ENCODE results near the gene PARVA.

The PARVA gene

DNA sequence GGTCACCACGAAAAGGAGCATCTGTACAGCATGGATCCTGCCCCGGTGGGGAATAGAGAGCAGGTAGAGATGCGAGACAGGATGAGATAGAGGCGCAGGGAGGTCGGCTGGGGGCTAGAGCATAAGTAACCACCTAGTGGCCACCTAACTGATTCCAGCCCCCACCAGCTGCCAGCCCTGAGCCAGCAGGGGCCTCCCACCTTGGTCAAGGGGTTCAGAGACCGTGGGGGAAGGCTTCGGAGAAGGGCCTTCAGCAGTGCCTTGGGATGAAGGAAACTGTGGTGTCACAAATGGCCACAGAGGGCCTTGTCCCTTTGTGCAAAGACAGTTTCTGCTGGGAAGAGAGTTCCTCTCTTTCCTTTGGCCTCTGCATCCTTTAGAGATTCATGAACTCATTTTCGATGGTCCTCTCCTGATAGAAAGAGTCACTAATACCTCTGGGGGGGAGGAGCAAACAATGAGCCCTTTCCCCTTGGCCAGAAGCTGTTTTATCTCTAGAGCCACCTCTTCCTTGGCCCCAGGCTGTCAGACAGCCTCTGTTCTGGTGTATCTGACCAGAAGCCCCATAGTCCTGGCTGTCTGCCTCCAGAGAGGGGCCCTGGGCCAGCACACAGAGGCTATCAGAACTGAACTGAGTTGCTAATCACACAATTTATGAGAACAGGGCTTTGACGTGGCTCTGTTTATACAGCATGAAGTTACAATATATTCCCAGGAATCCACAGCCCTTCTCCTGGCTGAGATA, 146.0 kb downstream of the PARVA start:
- H3K4me1 ChIP-seq (ENCODE audit: control insufficient read depth, low read length): no peaks in the 10 kb centered on the region
- no peak overlapping the region for H3K4me3 ChIP-seq (ENCODE audit: low read length)
- no peaks in the 10 kb centered on the region for H3F3A ChIP-seq (ENCODE audit: control insufficient read depth, insufficient read depth)
- H3K9me3 ChIP-seq (ENCODE audit: control insufficient read depth, insufficient read depth, low read length): no peaks in the 10 kb centered on the region
- no peak for TF ChIP-seq EZH2phosphoT487 (IDR thresholded peaks at IDR 0.05; ENCODE audit: borderline replicate concordance, low read length)
- TF ChIP-seq, protein P1, sequence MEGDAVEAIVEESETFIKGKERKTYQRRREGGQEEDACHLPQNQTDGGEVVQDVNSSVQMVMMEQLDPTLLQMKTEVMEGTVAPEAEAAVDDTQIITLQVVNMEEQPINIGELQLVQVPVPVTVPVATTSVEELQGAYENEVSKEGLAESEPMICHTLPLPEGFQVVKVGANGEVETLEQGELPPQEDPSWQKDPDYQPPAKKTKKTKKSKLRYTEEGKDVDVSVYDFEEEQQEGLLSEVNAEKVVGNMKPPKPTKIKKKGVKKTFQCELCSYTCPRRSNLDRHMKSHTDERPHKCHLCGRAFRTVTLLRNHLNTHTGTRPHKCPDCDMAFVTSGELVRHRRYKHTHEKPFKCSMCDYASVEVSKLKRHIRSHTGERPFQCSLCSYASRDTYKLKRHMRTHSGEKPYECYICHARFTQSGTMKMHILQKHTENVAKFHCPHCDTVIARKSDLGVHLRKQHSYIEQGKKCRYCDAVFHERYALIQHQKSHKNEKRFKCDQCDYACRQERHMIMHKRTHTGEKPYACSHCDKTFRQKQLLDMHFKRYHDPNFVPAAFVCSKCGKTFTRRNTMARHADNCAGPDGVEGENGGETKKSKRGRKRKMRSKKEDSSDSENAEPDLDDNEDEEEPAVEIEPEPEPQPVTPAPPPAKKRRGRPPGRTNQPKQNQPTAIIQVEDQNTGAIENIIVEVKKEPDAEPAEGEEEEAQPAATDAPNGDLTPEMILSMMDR (IDR thresholded peaks at IDR 0.05; ENCODE audit: low read depth, low read length, poor library complexity, severe bottlenecking): no peak
- H3K27me3 ChIP-seq (ENCODE audit: control insufficient read depth, low read length): no peaks in the 10 kb centered on the region
- no peaks in the 10 kb centered on the region for H3K9me2 ChIP-seq (replicated peaks; ENCODE audit: control insufficient read depth, low read length)
- no peak overlapping the region for H3K4me2 ChIP-seq (ENCODE audit: low read length)
- no peaks in the 10 kb centered on the region for H3K36me3 ChIP-seq (ENCODE audit: control insufficient read depth, low read length)
- no peaks in the 10 kb centered on the region for H3K79me2 ChIP-seq (ENCODE audit: control insufficient read depth, low read length)
- H3K27ac ChIP-seq (ENCODE audit: low read depth, low read length): no peak overlapping the region
- no peaks in the 10 kb centered on the region for H4K20me1 ChIP-seq (ENCODE audit: control insufficient read depth, insufficient read depth, low read depth, low read length)

DNA sequence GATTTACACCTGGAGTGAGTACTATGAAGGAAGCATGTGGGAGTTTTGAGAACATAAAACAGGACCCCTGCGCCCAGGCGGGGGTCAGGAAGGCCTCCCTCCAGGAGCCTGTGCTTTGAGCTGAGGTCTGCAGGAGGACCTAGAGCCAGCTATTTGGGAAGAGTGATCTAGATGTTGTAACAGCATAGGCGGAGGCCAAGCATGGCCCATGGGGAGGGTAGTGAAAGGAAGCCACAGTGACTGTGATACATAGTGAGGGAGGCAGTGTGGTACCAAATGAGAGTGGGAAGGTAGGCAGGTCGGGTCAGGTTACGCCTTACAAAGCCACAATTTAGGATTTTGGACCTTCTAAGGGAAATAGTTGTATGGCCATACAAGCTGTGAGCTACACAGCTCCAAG, 147.5 kb downstream of the PARVA start:
- H3K79me2 ChIP-seq (ENCODE audit: control insufficient read depth, low read length): no peaks in the 10 kb centered on the region
- H3K4me3 ChIP-seq (ENCODE audit: low read length): no peak overlapping the region
- no peaks in the 10 kb centered on the region for H3K9me3 ChIP-seq (ENCODE audit: control insufficient read depth, insufficient read depth, low read length)
- H3K4me1 ChIP-seq (ENCODE audit: control insufficient read depth, low read length): no peaks in the 10 kb centered on the region
- no peak overlapping the region for H3K27ac ChIP-seq (ENCODE audit: low read depth, low read length)
- no peaks in the 10 kb centered on the region for H3K9me2 ChIP-seq (replicated peaks; ENCODE audit: control insufficient read depth, low read length)
- H4K20me1 ChIP-seq (ENCODE audit: control insufficient read depth, insufficient read depth, low read depth, low read length): no peaks in the 10 kb centered on the region
- H3K27me3 ChIP-seq (ENCODE audit: control insufficient read depth, low read length): no peaks in the 10 kb centered on the region
- H3K36me3 ChIP-seq (ENCODE audit: control insufficient read depth, low read length): no peaks in the 10 kb centered on the region
- TF ChIP-seq EZH2phosphoT487 (IDR thresholded peaks at IDR 0.05; ENCODE audit: borderline replicate concordance, low read length): no peak
- TF ChIP-seq, protein P1 (IDR thresholded peaks at IDR 0.05; ENCODE audit: low read depth, low read length, poor library complexity, severe bottlenecking): no peak
- no peak overlapping the region for H3K4me2 ChIP-seq (ENCODE audit: low read length)
- H3F3A ChIP-seq (ENCODE audit: control insufficient read depth, insufficient read depth): no peaks in the 10 kb centered on the region

DNA sequence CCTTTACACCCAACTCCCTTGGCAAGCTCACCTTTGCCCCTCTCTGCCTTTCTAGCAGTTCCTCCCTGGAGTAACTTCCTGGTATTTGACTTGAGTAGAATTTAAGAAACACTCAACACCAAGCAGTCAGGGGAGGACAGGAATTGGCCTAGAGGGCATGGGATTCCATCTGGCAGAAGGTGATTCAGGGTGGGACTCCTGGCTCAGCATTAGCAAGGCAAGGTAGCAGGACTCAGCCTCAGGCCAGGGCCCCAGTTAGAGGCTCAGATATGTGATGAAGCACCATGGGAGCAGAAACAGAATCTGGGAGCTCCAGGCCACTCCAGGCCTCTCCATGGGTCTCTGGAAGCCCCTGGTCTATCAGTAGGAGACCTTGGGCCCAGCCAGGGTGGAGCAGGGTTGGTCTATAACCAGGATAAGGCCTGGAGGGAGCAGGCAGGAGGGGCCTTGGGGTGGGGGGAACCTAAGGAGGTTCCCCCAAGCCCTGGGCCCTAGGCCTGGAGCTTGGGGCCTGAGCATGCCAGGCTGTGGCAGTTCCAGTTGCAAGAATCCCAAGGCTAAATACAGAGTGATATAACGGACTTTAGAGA, 148.2 kb downstream of the PARVA start:
- H3K9me3 ChIP-seq (ENCODE audit: control insufficient read depth, insufficient read depth, low read length): no peaks in the 10 kb centered on the region
- H4K20me1 ChIP-seq (ENCODE audit: control insufficient read depth, insufficient read depth, low read depth, low read length): no peaks in the 10 kb centered on the region
- TF ChIP-seq, protein P1 (IDR thresholded peaks at IDR 0.05; ENCODE audit: low read depth, low read length, poor library complexity, severe bottlenecking): no peak
- no peak for TF ChIP-seq EZH2phosphoT487 (IDR thresholded peaks at IDR 0.05; ENCODE audit: borderline replicate concordance, low read length)
- no peaks in the 10 kb centered on the region for H3K9me2 ChIP-seq (replicated peaks; ENCODE audit: control insufficient read depth, low read length)
- H3K4me3 ChIP-seq (ENCODE audit: low read length): no peak overlapping the region
- no peaks in the 10 kb centered on the region for H3K27me3 ChIP-seq (ENCODE audit: control insufficient read depth, low read length)
- no peaks in the 10 kb centered on the region for H3F3A ChIP-seq (ENCODE audit: control insufficient read depth, insufficient read depth)
- H3K4me1 ChIP-seq (ENCODE audit: control insufficient read depth, low read length): no peaks in the 10 kb centered on the region
- H3K36me3 ChIP-seq (ENCODE audit: control insufficient read depth, low read length): no peaks in the 10 kb centered on the region
- no peak overlapping the region for H3K4me2 ChIP-seq (ENCODE audit: low read length)
- no peaks in the 10 kb centered on the region for H3K79me2 ChIP-seq (ENCODE audit: control insufficient read depth, low read length)
- H3K27ac ChIP-seq (ENCODE audit: low read depth, low read length): no peak overlapping the region
